ENCODE results near the gene PRR35.

GRCh38 chr16:563072-563644 lies 3.0 kb downstream of the PRR35 start:
- TF ChIP-seq CTCF (conservative IDR thresholded peaks at IDR 0.05; ENCODE audit: low read depth, low read length) (no peak), EZH2 (IDR thresholded peaks at IDR 0.05; ENCODE audit: low read length, unreplicated experiment) (no peak)
